ENCODE data around the gene MGLL. TPM values are rescaled to one million over a fixed set of nuclear protein-coding genes. Genes with fewer than 3 reads are reported as not detected.

Gene MGLL
- total RNA-seq, 1 donor from 2014 or later: 0.43 TPM

DNA sequence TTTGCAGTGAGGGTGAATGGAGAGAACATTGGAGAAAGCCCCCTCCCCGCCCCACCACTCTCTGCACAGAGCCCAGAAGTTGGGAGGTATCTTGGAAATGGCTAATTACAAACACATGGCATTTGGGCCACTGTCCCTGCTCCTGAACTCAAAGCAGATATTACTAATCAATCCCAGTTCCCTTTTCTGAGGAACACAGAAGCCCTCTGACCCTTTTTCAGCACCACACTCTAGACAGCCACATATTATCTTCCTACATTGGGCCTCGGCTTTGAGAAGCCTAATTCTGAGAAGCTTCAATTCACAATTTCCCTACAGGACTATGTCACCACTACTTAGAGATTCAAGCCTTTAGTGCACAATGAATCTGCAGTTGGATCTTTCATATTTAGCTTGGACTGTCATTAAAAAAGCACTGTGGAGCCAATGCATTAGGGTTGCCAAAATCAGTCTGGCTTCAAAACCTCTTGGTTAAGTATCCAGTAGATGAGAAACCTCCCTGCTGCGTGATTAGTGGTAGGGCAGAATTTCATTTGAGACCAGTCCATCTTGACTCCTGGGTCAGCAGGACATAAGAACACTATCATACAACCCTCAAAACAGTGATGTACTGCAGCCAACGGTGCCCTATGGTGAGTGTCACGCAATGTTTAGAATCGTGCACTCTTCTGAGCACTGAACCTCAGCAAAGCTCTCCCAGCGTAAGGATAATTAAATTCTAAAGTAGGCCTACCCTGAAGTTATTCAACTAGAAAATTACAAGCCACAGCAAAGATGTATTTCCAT is 26.1 kb downstream of the MGLL start:
- Mint-ChIP-seq H3K36me3 (ENCODE audit: insufficient read depth) (no peaks in the 10 kb centered on the region), H3K4me1 (ENCODE audit: low read depth) (no peaks in the 10 kb centered on the region), H3K9me3 (ENCODE audit: low read depth) (no peaks in the 10 kb centered on the region), H3K27ac (no peak overlapping the region), H3K27me3 (peaks cover 18% of the 10 kb centered on the region), H3K4me3 (ENCODE audit: low read depth) (no peak overlapping the region)
- no peak for TF ChIP-seq CTCF (IDR thresholded peaks at IDR 0.05; ENCODE audit: unreplicated experiment)
- DNase-seq (ENCODE audit: low spot score, unreplicated experiment): no peak

- no peak overlapping the region for H3K27ac Mint-ChIP-seq
- no peak for TF ChIP-seq CTCF (IDR thresholded peaks at IDR 0.05; ENCODE audit: unreplicated experiment)
- no peaks in the 10 kb centered on the region for H3K9me3 Mint-ChIP-seq (ENCODE audit: low read depth)
- H3K36me3 Mint-ChIP-seq (ENCODE audit: insufficient read depth): no peaks in the 10 kb centered on the region
- H3K4me3 Mint-ChIP-seq (ENCODE audit: low read depth): no peak overlapping the region
- no peaks in the 10 kb centered on the region for H3K4me1 Mint-ChIP-seq (ENCODE audit: low read depth)
- no peak for DNase-seq (ENCODE audit: low spot score, unreplicated experiment)
- H3K27me3 Mint-ChIP-seq: peaks cover 17% of the 10 kb centered on the region
Observed at GRCh38 chr3:127794972-127795371, 27.3 kb downstream of the MGLL start.

- no peaks in the 10 kb centered on the region for H3K4me1 Mint-ChIP-seq (ENCODE audit: low read depth)
- H3K9me3 Mint-ChIP-seq (ENCODE audit: low read depth): no peaks in the 10 kb centered on the region
- H3K27me3 Mint-ChIP-seq: peaks cover 17% of the 10 kb centered on the region
- DNase-seq (ENCODE audit: low spot score, unreplicated experiment): no peak
- no peaks in the 10 kb centered on the region for H3K36me3 Mint-ChIP-seq (ENCODE audit: insufficient read depth)
- H3K4me3 Mint-ChIP-seq (ENCODE audit: low read depth): no peak overlapping the region
- no peak for TF ChIP-seq CTCF (IDR thresholded peaks at IDR 0.05; ENCODE audit: unreplicated experiment)
- H3K27ac Mint-ChIP-seq: no peak overlapping the region
Observed at GRCh38 chr3:127794402-127794801, 27.9 kb downstream of the MGLL start.

- Mint-ChIP-seq H3K4me3 (ENCODE audit: low read depth) (no peak overlapping the region), H3K27me3 (peaks cover 12% of the 10 kb centered on the region), H3K9me3 (ENCODE audit: low read depth) (no peaks in the 10 kb centered on the region), H3K27ac (no peak overlapping the region), H3K36me3 (ENCODE audit: insufficient read depth) (no peaks in the 10 kb centered on the region), H3K4me1 (ENCODE audit: low read depth) (peaks cover 5% of the 10 kb centered on the region)
- DNase-seq (ENCODE audit: low spot score, unreplicated experiment): no peak
- no peak for TF ChIP-seq CTCF (IDR thresholded peaks at IDR 0.05; ENCODE audit: unreplicated experiment)
Observed at GRCh38 chr3:127792541-127793292, 29.6 kb downstream of the MGLL start.

DNA sequence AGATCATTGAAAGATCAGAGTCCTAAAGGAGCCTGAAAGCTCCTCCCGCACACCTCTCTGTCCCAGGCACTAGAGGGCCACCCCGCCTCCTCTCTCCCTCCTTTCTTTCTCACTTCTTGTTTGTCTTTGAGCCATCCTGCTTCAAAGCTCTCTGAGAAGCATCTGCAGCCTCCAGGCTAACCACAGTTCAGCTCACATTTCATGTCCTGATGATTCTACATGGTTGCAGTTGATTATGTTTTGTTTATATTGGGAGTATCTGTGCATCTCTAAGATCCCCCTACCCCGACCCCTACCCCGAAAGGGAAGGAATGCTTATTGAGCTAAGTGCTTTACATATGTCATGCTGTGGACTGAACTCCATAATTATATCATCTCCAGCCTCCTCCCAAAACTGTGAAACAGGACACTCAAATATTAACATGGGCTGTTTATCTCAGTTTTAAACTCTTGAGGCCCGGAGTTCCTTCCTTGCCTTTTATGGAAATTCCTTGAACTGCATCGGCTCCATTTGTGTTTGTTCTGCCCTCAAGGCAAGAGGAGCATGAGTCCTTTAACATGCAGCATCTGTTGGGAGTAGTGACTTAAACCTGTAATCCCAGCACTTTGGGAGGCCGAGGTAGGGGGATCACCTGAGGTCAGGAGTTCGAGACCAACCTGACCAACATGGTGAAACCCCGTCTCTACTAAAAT is 30.9 kb downstream of the MGLL start:
- Mint-ChIP-seq H3K27ac (no peak overlapping the region), H3K9me3 (ENCODE audit: low read depth) (no peaks in the 10 kb centered on the region), H3K4me3 (ENCODE audit: low read depth) (no peak overlapping the region), H3K4me1 (ENCODE audit: low read depth) (peaks cover 7% of the 10 kb centered on the region), H3K36me3 (ENCODE audit: insufficient read depth) (no peaks in the 10 kb centered on the region), H3K27me3 (peaks cover 14% of the 10 kb centered on the region)
- TF ChIP-seq CTCF (IDR thresholded peaks at IDR 0.05; ENCODE audit: unreplicated experiment): peak; percentile 22
- no peak for DNase-seq (ENCODE audit: low spot score, unreplicated experiment)
